HG03139 (cell line): ENCODE data around the gene TGDS.
"Not testable (repeated sequence)": the region's sequence is repeated elsewhere in the genome, so short reads cannot be mapped to it uniquely, and the experiment has no call there.

Experiments
- ATAC-seq: cut with Tn5 transposase; IDR thresholded peaks from one replicate; pipeline ENCODE4 v1.9.1; 2021; ENCODE audit not compliant: unreplicated experiment

The TGDS gene

DNA sequence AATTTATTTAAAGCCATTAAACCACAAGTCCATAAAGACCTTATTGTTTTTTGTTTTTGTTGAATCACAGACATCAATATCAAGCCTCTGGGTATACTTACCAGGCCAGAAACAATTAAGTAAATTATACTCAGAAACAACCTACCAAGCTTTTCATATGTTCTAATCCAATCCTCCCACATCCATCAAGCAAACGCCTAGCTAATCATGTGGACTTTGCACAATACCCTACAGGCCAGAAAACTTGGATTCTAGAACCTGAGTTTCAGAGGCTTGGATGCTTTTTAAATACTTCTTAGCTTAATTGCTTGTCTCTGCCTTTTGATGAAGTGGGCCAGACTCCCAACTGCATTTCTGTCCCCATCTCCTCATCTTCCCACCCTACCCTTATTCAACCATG is 39.9 kb downstream of the TGDS start:
- no peak for ATAC-seq

DNA sequence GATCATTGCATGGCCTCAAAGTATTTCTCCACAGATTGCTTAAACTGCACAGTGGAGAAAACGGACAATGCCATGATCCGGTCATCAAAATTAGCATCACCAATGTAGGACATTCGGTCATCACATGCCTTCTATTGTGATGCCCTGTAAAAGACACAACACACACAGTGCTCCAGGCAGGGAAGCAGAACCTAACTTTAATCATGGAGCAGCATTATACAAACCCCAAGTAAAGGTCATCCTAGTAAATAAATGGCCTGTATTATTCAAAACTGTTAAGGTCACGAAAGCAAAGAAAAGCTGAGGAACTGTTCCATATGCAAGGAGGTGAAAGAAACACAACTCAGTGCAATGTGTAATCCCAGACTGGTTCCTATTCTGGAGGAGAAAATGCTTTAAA is 42.2 kb downstream of the TGDS start:
- ATAC-seq = no peak

DNA sequence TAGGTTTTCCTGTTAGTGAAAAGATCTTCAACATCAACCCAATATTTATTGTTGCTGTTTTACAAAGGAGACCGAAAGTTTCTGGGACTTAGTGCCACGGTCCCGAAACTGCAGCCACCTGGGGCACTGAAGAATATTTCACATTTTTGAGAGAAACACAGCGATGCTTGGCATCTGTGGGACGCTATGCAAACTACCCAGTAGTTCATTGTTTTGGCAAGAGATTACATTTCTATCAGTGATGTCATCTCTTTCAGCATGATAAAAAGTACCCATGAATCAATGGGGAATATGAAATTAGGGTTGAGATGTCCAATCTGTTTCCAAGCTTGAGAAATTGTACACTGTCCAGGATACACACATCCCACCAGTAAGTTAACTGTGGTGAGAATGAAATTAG is 43.9 kb downstream of the TGDS start:
- ATAC-seq = no peak

DNA sequence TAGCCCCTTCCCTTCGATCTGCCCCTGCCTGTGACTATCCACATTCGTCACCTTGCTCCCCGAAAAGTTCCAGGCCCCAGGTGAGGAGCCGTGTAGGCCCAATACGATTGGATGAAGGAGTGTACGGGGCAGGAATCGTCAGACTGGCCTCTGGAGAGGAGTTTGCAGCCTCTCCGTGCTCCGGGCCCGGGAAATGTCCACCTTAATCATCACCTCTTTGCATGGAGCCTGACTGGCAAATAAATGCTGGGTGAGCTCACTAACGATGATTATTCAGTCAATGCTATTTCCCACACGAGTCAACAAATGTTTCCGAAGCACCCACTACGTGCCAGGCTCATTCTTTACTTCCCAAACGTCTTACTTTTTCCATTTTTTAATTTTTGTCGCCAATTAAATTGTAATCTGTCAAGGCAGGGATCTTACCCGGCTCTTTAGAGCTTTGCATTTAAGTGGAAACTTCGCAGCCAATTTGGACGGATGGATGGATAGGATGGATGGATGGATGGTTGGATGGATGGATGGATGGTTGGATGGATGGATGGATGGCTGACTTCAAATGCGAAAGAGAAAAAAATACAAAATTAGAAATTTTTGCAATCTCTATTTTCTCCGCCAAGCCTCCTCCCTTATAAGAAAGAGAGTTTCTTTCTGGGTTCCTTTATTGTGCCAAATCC is 45.8 kb downstream of the TGDS start:
- ATAC-seq = peak; percentile 4

DNA sequence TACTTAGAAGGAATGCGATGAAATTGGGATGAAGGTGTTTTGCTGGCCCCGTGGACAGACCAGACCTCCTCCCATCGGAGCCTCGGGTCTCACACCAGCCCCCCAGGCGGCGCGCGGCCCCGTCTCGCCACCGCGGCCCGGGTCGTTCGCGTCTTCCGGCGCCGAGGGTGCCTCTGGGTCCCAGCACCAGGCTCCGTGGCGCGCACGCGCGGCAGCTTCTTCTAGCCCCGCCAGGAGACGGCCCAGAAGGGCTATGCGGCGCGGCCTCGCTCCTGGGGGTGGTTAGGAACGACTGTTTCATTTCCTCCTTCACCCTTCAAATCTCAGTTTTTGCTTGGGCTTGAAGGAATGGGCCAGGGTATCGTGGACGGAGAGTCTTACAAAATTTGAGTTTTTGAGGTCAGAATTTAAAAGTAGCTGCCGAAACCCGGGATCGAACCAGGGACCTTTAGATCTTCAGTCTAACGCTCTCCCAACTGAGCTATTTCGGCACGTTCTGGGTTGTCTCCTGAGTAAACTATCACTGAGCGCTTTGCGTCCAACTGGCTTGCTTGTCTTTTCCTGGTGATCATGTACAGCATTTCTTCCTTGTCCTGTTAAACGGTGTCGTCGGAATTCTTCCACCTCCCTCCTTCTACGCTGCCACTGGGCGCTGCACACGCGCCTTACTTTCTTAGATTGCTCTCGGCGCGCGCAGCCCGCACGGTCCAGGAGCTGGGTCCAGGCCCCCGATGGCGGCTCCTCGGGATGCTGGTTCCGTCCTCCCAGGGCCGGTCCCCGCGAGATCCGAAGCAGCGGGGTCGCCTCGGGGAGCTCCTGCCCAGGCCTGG is 46.5 kb downstream of the TGDS start:
- ATAC-seq = peak; percentile 90

DNA sequence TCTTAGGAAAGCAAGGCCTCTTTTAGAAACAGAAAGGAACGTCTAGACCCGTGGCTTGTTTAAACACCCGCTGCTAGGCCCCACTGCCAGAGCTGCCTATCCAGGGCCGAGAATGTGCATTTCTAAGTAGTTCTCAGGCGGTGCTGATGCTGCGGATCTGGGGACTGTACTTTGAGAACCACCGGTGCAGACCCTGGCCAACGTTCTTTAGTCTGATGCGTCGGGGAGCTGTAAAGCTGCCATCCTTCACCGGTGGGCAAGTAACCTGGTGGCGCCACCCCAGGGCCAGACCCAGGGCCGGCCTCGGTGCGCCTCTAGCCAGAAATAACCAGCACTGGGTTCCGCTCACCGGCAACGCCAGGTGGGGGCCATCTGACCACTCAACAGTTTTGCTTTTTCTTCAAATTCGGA is 47.1 kb downstream of the TGDS start:
- ATAC-seq = peak; percentile 49

DNA sequence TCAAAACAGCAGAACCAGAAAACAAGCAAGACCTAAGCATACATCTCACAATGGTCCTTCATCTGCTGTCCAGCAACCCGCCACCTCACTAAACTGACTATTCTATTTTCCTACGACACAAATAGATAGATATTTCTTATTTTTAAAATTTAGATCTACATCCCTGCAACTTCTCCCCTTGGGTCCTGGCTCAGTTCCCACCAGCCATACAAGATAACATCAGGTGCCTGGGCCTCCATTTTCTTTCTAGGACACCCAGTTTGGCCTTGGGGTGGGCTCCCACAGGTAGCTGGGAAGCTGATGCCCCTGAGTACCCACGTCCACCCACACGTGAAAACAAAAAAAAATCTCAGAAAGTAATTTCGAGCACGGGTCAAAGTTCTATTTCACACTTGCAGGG is 47.6 kb downstream of the TGDS start:
- no peak for ATAC-seq

DNA sequence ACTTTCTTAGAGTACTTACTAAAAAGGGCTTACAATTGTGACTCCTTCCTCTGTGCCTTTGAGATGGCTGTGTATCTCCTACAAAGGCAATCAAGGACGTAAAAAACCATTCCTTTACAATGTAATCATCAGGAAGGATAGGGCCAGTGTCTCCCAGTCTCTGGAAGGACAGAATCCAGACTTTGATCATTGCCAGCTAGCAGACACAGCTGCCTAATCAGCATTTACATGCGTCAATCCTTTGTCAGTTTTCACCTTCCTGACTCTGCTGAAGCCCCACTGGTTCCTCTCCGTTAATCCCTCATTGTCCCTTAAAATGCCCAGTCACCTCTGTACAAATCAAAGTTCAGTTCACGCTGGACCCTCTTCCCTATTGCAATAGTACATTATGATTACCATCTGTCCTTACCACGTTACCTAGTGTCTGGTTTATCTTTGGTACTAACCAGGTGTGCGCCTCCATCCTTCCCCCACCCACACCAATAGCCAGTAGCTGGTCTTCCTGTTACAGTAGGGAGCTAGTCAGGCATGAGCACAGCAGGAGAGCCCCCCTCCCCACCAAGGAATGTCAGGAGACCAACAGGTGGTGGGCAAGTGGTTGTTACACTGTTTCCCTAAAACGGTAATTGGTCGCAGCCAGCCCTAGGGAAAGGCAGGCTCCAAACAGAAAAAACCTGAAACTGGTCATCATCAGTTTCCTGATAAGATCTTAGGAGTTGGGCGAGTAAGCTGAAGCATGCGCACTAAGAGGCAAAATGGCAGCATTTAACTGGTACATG is 49.7 kb downstream of the TGDS start:
- no peak for ATAC-seq

DNA sequence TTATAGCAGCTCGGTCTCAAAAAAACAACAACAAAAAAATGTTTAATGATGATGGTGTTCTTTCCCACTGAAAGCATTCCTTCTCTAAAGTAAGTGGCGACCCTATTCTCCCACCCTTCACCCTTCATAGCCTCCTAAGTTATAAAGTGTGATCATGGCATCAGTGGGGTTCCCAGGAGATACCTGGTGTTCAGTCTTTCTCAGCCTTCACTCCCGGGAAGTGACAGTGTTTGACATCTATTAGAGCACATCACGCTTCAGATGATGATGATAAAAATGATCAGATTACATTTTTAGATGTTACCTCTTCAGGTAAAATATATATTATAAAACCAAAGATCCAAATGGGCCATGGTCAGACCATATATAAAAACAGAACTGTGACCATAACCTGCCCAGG is 51.0 kb downstream of the TGDS start:
- no peak for ATAC-seq

DNA sequence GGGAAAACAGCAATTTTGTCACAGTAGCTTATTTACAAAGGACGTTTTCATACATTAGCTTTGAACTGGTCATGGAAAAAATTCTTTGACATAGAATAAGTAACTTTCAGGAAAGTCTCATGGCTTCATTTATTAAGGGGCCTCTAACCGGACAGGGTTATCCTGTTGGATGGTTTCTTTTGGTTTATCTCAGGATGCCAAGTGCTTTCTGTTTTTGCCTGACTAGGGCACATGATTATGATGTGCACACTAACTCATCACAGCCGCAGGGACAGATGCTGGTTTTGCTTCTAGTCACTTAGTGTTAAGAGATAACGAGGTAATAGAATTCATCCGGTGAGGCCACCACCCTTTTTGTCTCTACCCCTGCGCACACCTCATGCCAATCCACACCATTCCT is 53.0 kb downstream of the TGDS start:
- no peak for ATAC-seq

DNA sequence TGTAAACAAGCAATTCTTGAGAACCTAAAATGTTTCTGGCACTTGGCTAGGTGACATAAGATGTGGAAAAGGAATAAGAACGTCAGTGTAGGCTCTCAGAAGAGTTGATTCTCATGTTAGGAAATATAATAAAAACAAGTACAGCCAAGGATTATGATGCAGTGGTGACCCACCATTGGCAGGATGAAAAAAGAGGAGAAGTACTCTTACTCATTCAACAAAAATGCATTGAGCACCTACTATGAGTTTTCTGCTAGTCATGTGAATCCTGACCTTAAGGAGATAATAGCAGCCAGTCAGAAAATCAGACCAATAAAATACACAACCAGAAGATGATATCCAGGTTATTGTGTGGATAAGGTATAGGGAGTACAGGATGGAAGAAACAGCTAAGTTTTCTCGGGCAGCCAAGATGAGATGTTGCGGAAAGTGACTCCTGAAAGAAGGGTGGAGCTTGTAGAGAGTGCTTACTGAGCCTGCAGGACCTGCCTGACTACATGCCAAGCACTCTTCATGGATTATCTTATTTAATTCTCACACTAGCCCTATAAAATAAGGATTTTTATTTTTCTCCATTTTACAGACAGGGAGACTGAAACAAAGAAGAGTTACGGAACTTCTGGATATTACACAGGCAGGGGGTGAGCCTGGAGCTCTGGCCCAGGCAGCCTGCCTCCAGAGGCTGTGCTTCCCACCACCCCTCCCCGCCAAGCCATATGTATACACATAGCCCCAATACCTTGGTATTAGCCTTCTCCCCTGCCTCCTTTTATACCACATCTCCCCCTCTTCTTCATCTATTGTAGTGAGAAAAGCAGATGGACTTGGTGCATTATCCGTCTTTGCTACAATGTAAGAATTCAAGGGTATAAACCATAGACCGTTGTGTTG is 58.0 kb downstream of the TGDS start:
- ATAC-seq = no peak

DNA sequence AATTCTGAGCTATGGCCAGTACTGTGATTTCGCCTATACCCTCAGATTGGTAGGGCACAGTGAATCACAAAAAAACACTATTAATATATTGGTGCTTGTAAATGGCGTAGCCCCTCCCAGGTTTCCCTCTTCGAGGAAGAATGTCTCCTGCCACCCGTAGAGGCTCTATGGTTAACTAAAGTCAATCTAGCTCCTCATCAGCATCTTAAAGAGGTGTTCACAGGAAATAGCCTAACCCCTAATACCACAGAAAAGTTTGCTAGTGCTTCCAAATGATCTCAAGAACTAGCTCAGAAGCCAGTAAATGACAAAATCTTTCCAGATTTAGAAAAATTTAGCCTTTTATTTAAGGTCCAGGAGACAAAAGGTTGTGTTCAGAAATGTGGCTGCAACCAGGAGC is 60.2 kb downstream of the TGDS start:
- no peak for ATAC-seq

DNA sequence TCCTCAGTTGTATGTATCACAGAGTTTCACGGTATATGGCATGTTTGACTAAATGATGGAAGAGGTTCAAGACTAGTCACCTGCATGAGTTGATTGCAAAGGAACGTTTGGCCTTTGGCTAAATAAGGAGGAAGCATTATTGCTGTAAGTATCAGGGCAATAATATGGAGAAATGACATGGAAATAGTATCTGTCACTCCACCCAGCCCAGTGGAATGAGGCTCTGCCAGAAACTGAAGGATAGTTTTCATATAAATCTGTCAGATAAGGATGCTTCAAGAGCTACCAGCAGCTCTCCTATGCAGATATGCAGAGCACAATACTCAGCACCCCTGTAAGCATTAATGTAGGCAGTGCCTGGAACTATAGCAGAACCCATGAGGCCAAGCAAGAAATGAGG is 60.7 kb downstream of the TGDS start:
- ATAC-seq = no peak

DNA sequence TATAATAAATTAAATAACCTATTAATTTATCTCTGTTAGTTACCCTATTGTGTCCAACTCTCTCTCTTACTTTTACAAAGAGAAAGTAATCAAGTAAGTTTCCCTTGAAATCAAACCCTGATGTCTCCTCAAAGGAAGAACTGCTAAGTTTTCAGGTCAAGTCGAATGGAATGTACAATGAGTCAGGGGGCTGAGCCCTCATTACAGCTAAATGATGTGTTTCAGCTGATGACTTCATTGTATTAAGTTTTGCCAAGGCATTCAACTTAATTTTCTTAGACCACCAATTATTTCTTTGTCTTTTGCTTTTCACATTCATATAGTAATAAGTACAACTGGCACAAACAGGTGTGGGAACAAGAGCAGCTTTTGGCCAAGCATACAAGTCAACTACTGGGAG is 61.8 kb downstream of the TGDS start:
- ATAC-seq = no peak

DNA sequence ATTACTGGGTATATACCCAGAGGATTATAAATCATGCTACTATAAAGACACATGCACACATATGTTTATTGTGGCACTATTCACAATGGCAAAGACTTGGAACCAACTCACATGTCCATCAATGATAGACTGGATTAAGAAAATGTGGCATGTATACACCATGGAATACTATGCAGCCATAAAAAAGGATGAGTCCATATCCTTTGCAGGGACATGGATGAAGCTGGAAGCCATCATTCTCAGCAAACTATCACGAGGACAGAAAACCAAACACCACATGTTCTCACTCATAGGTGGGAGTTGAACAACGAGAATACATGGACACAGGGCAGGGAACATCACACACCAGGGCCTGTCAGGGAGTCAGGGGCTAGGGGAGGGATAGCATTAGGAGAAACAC is 63.7 kb downstream of the TGDS start:
- not testable (repeated sequence) for ATAC-seq

DNA sequence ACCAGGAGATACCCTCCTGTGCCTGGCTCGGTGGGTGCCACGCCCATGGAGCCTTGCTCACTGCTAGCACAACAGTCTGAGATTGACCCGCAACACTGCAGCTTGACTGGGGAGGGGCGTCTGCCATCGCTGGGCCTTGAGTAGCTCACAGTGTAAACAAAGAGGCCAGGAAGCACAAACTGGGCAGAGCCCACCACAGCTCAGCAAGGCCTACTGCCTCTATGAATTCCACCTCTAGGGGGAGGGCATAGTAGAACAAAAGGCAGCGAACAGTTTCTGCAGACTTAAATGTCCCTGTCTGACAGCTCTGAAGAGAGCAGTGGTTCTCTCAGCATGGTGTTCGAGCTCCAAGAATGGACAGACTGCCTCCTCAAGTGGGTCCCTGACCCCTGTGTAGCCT is 69.0 kb downstream of the TGDS start:
- ATAC-seq = not testable (repeated sequence)

DNA sequence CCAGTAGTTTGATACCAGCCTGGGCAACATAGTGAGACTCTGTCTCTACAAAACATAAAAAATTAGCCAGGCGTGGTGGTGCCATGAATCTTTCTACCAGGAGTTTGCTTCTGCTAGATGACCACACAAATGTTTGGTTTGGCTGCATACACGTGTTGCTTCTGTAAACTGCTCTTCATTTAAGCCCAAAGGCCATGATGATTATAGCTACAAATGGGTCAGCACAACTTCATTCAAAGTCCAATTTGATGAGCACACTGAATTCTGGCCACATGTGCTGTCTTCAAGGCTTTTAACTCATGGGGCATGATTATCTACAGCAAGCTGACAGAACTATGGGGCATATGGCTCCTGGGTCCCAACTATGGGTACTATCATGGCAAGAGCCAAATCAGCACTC is 70.2 kb downstream of the TGDS start:
- ATAC-seq = no peak

DNA sequence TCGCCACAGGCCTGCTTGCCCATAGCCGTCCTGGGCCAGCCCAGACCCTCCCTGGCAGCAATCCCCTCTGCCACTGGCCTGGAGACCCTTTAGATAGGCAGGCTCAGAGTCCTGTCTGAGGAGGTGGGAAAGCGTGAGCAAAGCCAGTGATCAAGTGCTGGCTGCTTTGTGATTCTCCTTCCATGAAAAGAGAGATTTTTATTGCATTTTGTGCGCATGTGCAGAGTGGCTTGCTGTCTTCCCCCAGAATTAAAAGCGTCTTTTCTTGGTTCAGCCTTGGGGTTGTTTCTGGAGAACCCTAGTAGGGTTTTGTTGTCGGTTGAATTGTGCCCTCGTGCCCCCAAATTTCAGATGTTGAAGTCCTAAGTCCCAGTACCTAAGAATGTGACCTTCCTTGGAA is 71.5 kb downstream of the TGDS start:
- ATAC-seq = no peak
